Activated CD4-positive, CD25-positive, alpha-beta regulatory T cell treated with anti-CD3 and anti-CD28 coated beads, Interleukin-2, amount 50 U/mL, for 16 hours (primary cell): ENCODE results near the gene PCSK5.
"Not testable (repeated sequence)": the region's sequence is repeated elsewhere in the genome, so short reads cannot be mapped to it uniquely, and the experiment has no call there.

Source experiments
- DNase-seq: peaks from one replicate; pipeline ENCODE4 v3.0.0-alpha.2; 2020; ENCODE audit warnings: low read depth, low spot score

The PCSK5 gene

GRCh38 chr9:76307047-76307446 is 416.6 kb downstream of the PCSK5 start:
- DNase-seq, result not testable (repeated sequence)

GRCh38 chr9:76310577-76310976 is 420.1 kb downstream of the PCSK5 start:
- no peak for DNase-seq

GRCh38 chr9:76310991-76311390 is 420.5 kb downstream of the PCSK5 start:
- DNase-seq, result no peak

- DNase-seq, result no peak
These were observed 421.1 kb downstream of the PCSK5 start for GRCh38 chr9:76311537-76311936.

GRCh38 chr9:76313771-76314170 is 423.3 kb downstream of the PCSK5 start:
- DNase-seq, result no peak

- no peak for DNase-seq
These were observed 423.8 kb downstream of the PCSK5 start for GRCh38 chr9:76314321-76314720.

GRCh38 chr9:76316069-76316468 is 425.6 kb downstream of the PCSK5 start:
- DNase-seq, result no peak

- DNase-seq, result not testable (repeated sequence)
These were observed 429.0 kb downstream of the PCSK5 start for GRCh38 chr9:76319466-76319865.

- DNase-seq, result no peak
These were observed 430.8 kb downstream of the PCSK5 start for GRCh38 chr9:76321195-76321828.

GRCh38 chr9:76322810-76323209 is 432.3 kb downstream of the PCSK5 start:
- DNase-seq, result no peak

GRCh38 chr9:76323490-76323889 is 433.0 kb downstream of the PCSK5 start:
- DNase-seq, result no peak

- DNase-seq, result not testable (repeated sequence)
These were observed 433.6 kb downstream of the PCSK5 start for GRCh38 chr9:76324030-76324429.

GRCh38 chr9:76330034-76330433 is 439.6 kb downstream of the PCSK5 start:
- no peak for DNase-seq

GRCh38 chr9:76333388-76333787 is 442.9 kb downstream of the PCSK5 start:
- no peak for DNase-seq

GRCh38 chr9:76333964-76334363 is 443.5 kb downstream of the PCSK5 start:
- no peak for DNase-seq

GRCh38 chr9:76336027-76336426 is 445.6 kb downstream of the PCSK5 start:
- no peak for DNase-seq

- no peak for DNase-seq
These were observed 447.9 kb downstream of the PCSK5 start for GRCh38 chr9:76338418-76338817.

GRCh38 chr9:76341616-76342015 is 451.1 kb downstream of the PCSK5 start:
- DNase-seq, result no peak

GRCh38 chr9:76342201-76342600 is 451.7 kb downstream of the PCSK5 start:
- DNase-seq, result no peak

GRCh38 chr9:76342858-76343257 is 452.4 kb downstream of the PCSK5 start:
- no peak for DNase-seq

- DNase-seq, result no peak
These were observed 459.4 kb downstream of the PCSK5 start for GRCh38 chr9:76349865-76350264.

GRCh38 chr9:76351006-76351405 is 460.5 kb downstream of the PCSK5 start:
- no peak for DNase-seq

GRCh38 chr9:76352026-76352620 is 461.6 kb downstream of the PCSK5 start:
- no peak for DNase-seq

GRCh38 chr9:76353280-76353679 is 462.8 kb downstream of the PCSK5 start:
- no peak for DNase-seq
